SKM-1 (cell line): Measurements from ENCODE around the gene ANKRD55.

Experiments used
- DNase-seq: peaks from one replicate; lab custom pipeline; 2025; ENCODE audit not compliant: unreplicated experiment; lab: John Stamatoyannopoulos, UW

Gene ANKRD55

DNA sequence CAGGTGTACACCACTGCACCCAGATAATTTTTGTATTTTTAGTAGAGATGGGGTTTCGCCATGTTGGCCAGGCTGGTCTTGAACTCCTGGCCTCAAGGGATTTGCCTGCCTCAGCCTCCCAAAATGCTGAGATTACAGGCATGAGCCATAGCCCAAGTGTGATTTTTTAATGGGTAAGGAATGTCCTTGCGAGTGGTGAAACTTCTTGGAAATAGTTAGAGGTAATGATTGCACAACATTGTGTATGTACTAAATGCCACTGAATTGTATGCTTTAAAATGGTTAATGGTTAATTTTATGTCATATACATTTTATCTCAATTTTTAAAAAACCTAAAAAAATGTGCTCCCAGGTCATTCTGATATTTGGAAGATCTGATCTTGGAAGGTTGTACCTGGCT lies 178.5 kb downstream of the ANKRD55 start:
- no peak for DNase-seq

DNA sequence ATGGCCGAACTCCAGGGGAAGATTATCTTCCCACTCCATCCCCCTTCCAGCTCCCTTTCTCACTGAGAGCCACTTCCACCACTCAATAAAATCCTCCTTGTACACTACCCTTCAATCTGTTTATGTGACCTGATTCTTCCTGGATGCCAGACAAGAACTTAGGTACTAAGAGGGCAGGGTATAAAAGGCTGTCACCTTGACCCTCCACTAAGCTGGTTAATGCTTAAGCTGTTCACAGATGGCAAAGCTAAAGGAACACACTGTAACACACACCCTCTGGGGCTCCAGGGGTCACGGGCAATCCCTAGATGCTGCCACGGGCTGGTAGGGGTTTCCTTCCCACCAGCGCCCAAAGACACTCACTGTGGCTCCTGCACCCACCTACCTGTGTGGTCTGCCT lies 179.8 kb downstream of the ANKRD55 start:
- no peak for DNase-seq

DNA sequence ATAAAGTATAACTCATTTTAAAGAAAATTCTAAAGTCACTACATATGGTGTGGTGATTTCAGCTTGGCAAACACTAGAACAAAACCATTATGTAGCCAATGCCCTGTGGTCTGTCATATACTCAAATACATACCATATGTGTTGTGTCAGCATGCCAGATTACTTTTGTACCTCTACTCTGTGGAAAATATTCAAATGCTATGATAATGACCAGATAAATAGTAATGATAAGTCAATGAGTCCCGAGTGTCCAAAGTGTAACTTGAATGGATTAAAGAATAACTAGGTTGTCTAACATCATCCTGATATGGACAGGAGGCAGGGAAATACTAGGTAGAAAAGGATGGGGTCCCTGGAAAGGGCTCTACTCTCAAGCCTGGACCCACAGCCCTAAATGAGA lies 180.4 kb downstream of the ANKRD55 start:
- no peak for DNase-seq

DNA sequence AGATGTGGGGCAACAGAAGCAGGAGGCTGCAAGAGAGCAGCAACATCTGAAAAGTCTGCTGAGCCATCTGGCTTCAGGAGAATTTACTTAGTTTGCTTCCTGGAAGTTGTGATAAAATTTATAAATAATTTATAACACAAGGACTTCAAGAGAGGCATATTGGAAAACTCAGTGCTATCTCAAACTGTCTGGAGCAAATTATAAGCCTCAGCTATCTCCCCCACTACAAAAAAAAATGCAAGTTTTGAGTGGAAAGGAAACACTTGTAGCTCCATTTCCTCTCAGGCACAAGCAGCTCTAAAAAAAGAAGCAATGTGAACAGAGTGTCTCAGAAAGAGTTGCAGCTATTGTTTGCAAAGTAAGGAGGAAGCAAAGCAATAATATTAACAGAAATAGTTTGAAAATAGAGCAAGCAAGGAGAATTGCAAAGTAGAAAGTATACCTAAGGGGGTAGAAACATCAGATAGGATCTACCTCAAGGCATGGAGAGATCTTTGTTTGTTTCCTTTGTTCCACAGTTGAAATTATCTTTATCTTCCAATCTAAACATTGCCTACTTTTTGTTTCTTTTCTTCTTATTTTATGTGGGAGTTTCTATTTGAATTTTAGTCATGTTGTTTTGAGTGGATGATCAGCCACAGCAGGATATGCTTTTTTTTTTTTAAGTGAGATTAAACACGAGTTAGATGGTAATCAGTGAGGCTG lies 182.4 kb downstream of the ANKRD55 start:
- no peak for DNase-seq
